Keratinocyte (primary cell): Measurements from ENCODE around the gene CBR3.

ENCODE experiments used
- CTCF ChIP-seq, 3 experiments: IDR thresholded peaks in 1 of 3; conservative IDR thresholded peaks in 1 of 3; optimal IDR thresholded peaks in 1 of 3; 2 replicates in 2 of 3; 3 replicates in 1 of 3; pipeline versions ENCODE3 to v1.5.1; 2011; ENCODE audit warnings: low read length in 3 of 3, mild to moderate bottlenecking in 3 of 3, moderate library complexity in 2 of 3, control low read depth in 1 of 3, inconsistent platforms in 1 of 3; ENCODE audit not compliant: insufficient read depth in 2 of 3; ENCODE audit errors: extremely low read depth in 1 of 3
- EZH2 ChIP-seq: IDR thresholded peaks from one replicate; pipeline ENCODE4 v1.6.1; 2012; ENCODE audit warnings: inconsistent platforms, mild to moderate bottlenecking, low read length, moderate library complexity

- no peak for TF ChIP-seq CTCF (optimal IDR thresholded peaks at IDR 0.05 in 1 of 3, IDR thresholded peaks at IDR 0.05 in 1 of 3, conservative IDR thresholded peaks at IDR 0.05 in 1 of 3; ENCODE audit: extremely low read depth in 1 of 3, insufficient read depth in 2 of 3, low read length in 3 of 3)
- TF ChIP-seq EZH2: no peak
Measured at GRCh38 chr21:36087362-36088138, 47.3 kb upstream of the CBR3 start.
